Lower leg skin (tissue), 3 donors: Measurements from ENCODE around the gene P4HA2.

Source experiments
- CTCF ChIP-seq, 3 donors: fragments of 450-650 bp; IDR thresholded peaks; one replicate each; pipeline ENCODE4 v1.5.1; 2016; ENCODE audit warnings: antibody characterized with exemption in 3 of 3, mild to moderate bottlenecking in 3 of 3, moderate library complexity in 2 of 3
- POLR2A ChIP-seq, 2 donors: fragments of 450-650 bp; IDR thresholded peaks; one replicate each; pipeline ENCODE4 v1.6.1; 2016 to 2017; ENCODE audit warnings: antibody characterized with exemption in 2 of 2, mild to moderate bottlenecking in 1 of 2, moderate library complexity in 1 of 2

GRCh38 chr5:132179405-132179804 lies 48.2 kb downstream of the P4HA2 start:
- TF ChIP-seq CTCF (IDR thresholded peaks at IDR 0.05) = no peak
- TF ChIP-seq POLR2A (IDR thresholded peaks at IDR 0.05) = no peak
